GM12873 (cell line): ENCODE measurements around the gene WDR86.

Experiments used
- CTCF ChIP-seq: IDR thresholded peaks from 2 replicates; pipeline ENCODE4 v1.5.1; 2012; ENCODE audit warnings: low read depth, mild to moderate bottlenecking, moderate library complexity, low read length, control low read depth; ENCODE audit not compliant: insufficient read depth; ENCODE audit errors: missing control alignments

WDR86 gene

GRCh38 chr7:151343516-151343915, 66.3 kb downstream of the WDR86 start:
- no peak for TF ChIP-seq CTCF

GRCh38 chr7:151342811-151343210, 67.0 kb downstream of the WDR86 start:
- no peak for TF ChIP-seq CTCF

- TF ChIP-seq CTCF, result no peak
Measured at GRCh38 chr7:151342102-151342646, 67.7 kb downstream of the WDR86 start.

- no peak for TF ChIP-seq CTCF
Measured at GRCh38 chr7:151341357-151342101, 68.3 kb downstream of the WDR86 start, which contains the start of gene NUB1. TSS of gene NUB1 (plus strand) at chr7:151341812. CDS start at chr7:151345350, 3,538 bp downstream.

GRCh38 chr7:151340794-151341356, 69.0 kb downstream of the WDR86 start:
- TF ChIP-seq CTCF, result no peak

GRCh38 chr7:151339651-151340382, 70.0 kb downstream of the WDR86 start:
- TF ChIP-seq CTCF, result peak; percentile 38

- no peak for TF ChIP-seq CTCF
Measured at GRCh38 chr7:151338809-151339208, 71.0 kb downstream of the WDR86 start.
